ENCODE data around the gene CCDC82. TPM values are rescaled to one million over a fixed set of nuclear protein-coding genes. Genes with fewer than 3 reads are reported as not detected.
A peak's percentile ranks its signal among the peaks of the same experiment; 100 is the strongest.

Gene CCDC82
- total RNA-seq, 1 donor from 2014 or later = 35.4 TPM

- peaks cover 26% of the 10 kb centered on the region for H3K36me3 Mint-ChIP-seq (ENCODE audit: low read depth)
- H3K27ac Mint-ChIP-seq = no peak overlapping the region
- no peak for DNase-seq (ENCODE audit: low spot score)
- no peaks in the 10 kb centered on the region for H3K27me3 Mint-ChIP-seq (ENCODE audit: low read depth)
- H3K4me3 Mint-ChIP-seq (ENCODE audit: low read depth) = peak overlapping the region; percentile 31
- peaks cover 44% of the 10 kb centered on the region for H3K4me1 Mint-ChIP-seq (ENCODE audit: low read depth)
- H3K9me3 Mint-ChIP-seq = peaks cover 3% of the 10 kb centered on the region
- intact Hi-C loops (cut with micrococcal nuclease) = loop anchor here (2.0 to 5.0 kb wide), 4 partner anchors 135 to 1160 kb away; partner anchors contain the start of gene SESN3
Observed at GRCh38 chr11:96391698-96392307, 2.1 kb upstream of the CCDC82 start.

- Mint-ChIP-seq H3K4me1 (ENCODE audit: low read depth) (peaks cover 47% of the 10 kb centered on the region), H3K36me3 (ENCODE audit: low read depth) (peaks cover 32% of the 10 kb centered on the region), H3K9me3 (peaks cover 3% of the 10 kb centered on the region), H3K27me3 (ENCODE audit: low read depth) (no peaks in the 10 kb centered on the region), H3K4me3 (ENCODE audit: low read depth) (peak overlapping the region; percentile 94), H3K27ac (peak overlapping the region; percentile 86)
- no peak for DNase-seq (ENCODE audit: low spot score)
- intact Hi-C loops (cut with micrococcal nuclease) = loop anchor here (1.0 to 5.0 kb wide), 3 partner anchors 133 to 1158 kb away; partner anchors contain the start of genes MTMR2 and SESN3
Observed at GRCh38 chr11:96390488-96390792, 728 bp upstream of the CCDC82 start.

GRCh38 chr11:96388891-96389719, 607 bp downstream of the CCDC82 start:
- H3K36me3 Mint-ChIP-seq (ENCODE audit: low read depth) = peaks cover 42% of the 10 kb centered on the region
- intact Hi-C loops (cut with micrococcal nuclease) = loop anchor here (1.0 to 2.0 kb wide), 4 partner anchors 14 to 600 kb away; partner anchors contain the start of genes FAM76B and MAML2
- peak overlapping the region; percentile 94 for H3K4me3 Mint-ChIP-seq (ENCODE audit: low read depth)
- H3K9me3 Mint-ChIP-seq = peaks cover 3% of the 10 kb centered on the region
- no peaks in the 10 kb centered on the region for H3K27me3 Mint-ChIP-seq (ENCODE audit: low read depth)
- DNase-seq (ENCODE audit: low spot score) = no peak
- peaks cover 53% of the 10 kb centered on the region for H3K4me1 Mint-ChIP-seq (ENCODE audit: low read depth)
- peak overlapping the region; percentile 86 for H3K27ac Mint-ChIP-seq

GRCh38 chr11:96385187-96385586, 4.5 kb downstream of the CCDC82 start:
- intact Hi-C loops (cut with micrococcal nuclease) = no loop called here
- Mint-ChIP-seq H3K9me3 (no peaks in the 10 kb centered on the region), H3K36me3 (ENCODE audit: low read depth) (peaks cover 44% of the 10 kb centered on the region), H3K4me1 (ENCODE audit: low read depth) (peaks cover 42% of the 10 kb centered on the region), H3K27ac (peak overlapping the region; percentile 13), H3K27me3 (ENCODE audit: low read depth) (no peaks in the 10 kb centered on the region), H3K4me3 (ENCODE audit: low read depth) (no peak overlapping the region)
- no peak for DNase-seq (ENCODE audit: low spot score)

GRCh38 chr11:96384156-96384555, 5.6 kb downstream of the CCDC82 start:
- H3K36me3 Mint-ChIP-seq (ENCODE audit: low read depth) = peaks cover 51% of the 10 kb centered on the region
- peaks cover 45% of the 10 kb centered on the region for H3K4me1 Mint-ChIP-seq (ENCODE audit: low read depth)
- DNase-seq (ENCODE audit: low spot score) = no peak
- peak overlapping the region; percentile 47 for H3K4me3 Mint-ChIP-seq (ENCODE audit: low read depth)
- intact Hi-C loops (cut with micrococcal nuclease) = no loop called here
- no peaks in the 10 kb centered on the region for H3K9me3 Mint-ChIP-seq
- H3K27me3 Mint-ChIP-seq (ENCODE audit: low read depth) = no peaks in the 10 kb centered on the region
- peak overlapping the region; percentile 20 for H3K27ac Mint-ChIP-seq

GRCh38 chr11:96376796-96377195, 12.9 kb downstream of the CCDC82 start:
- intact Hi-C loops (cut with micrococcal nuclease) = no loop called here
- Mint-ChIP-seq H3K9me3 (no peaks in the 10 kb centered on the region), H3K4me1 (ENCODE audit: low read depth) (peaks cover 9% of the 10 kb centered on the region), H3K4me3 (ENCODE audit: low read depth) (no peak overlapping the region), H3K27me3 (ENCODE audit: low read depth) (no peaks in the 10 kb centered on the region), H3K27ac (no peak overlapping the region), H3K36me3 (ENCODE audit: low read depth) (peaks cover 35% of the 10 kb centered on the region)
- no peak for DNase-seq (ENCODE audit: low spot score)

- no peaks in the 10 kb centered on the region for H3K9me3 Mint-ChIP-seq
- no peak overlapping the region for H3K4me3 Mint-ChIP-seq (ENCODE audit: low read depth)
- no peaks in the 10 kb centered on the region for H3K27me3 Mint-ChIP-seq (ENCODE audit: low read depth)
- H3K36me3 Mint-ChIP-seq (ENCODE audit: low read depth) = peaks cover 38% of the 10 kb centered on the region
- DNase-seq (ENCODE audit: low spot score) = no peak
- H3K4me1 Mint-ChIP-seq (ENCODE audit: low read depth) = peaks cover 4% of the 10 kb centered on the region
- H3K27ac Mint-ChIP-seq = no peak overlapping the region
- intact Hi-C loops (cut with micrococcal nuclease) = loop anchor here (2.0 kb wide), 1 partner anchor 15 kb away; the partner anchor contains the start of gene CCDC82
Observed at GRCh38 chr11:96373826-96374225, 15.9 kb downstream of the CCDC82 start.

- Mint-ChIP-seq H3K36me3 (ENCODE audit: low read depth) (peaks cover 46% of the 10 kb centered on the region), H3K27me3 (ENCODE audit: low read depth) (no peaks in the 10 kb centered on the region), H3K4me1 (ENCODE audit: low read depth) (no peaks in the 10 kb centered on the region), H3K27ac (no peak overlapping the region), H3K9me3 (no peaks in the 10 kb centered on the region), H3K4me3 (ENCODE audit: low read depth) (no peak overlapping the region)
- intact Hi-C loops (cut with micrococcal nuclease) = no loop called here
- DNase-seq (ENCODE audit: low spot score) = no peak
Observed at GRCh38 chr11:96367342-96367741, 22.4 kb downstream of the CCDC82 start.

GRCh38 chr11:96366024-96366423, 23.7 kb downstream of the CCDC82 start:
- no peaks in the 10 kb centered on the region for H3K27me3 Mint-ChIP-seq (ENCODE audit: low read depth)
- H3K9me3 Mint-ChIP-seq = no peaks in the 10 kb centered on the region
- peaks cover 4% of the 10 kb centered on the region for H3K4me1 Mint-ChIP-seq (ENCODE audit: low read depth)
- no peak for DNase-seq (ENCODE audit: low spot score)
- H3K36me3 Mint-ChIP-seq (ENCODE audit: low read depth) = peaks cover 46% of the 10 kb centered on the region
- intact Hi-C loops (cut with micrococcal nuclease) = no loop called here
- no peak overlapping the region for H3K27ac Mint-ChIP-seq
- H3K4me3 Mint-ChIP-seq (ENCODE audit: low read depth) = no peak overlapping the region

- intact Hi-C loops (cut with micrococcal nuclease) = no loop called here
- no peak overlapping the region for H3K4me3 Mint-ChIP-seq (ENCODE audit: low read depth)
- no peaks in the 10 kb centered on the region for H3K27me3 Mint-ChIP-seq (ENCODE audit: low read depth)
- H3K9me3 Mint-ChIP-seq = no peaks in the 10 kb centered on the region
- H3K4me1 Mint-ChIP-seq (ENCODE audit: low read depth) = peaks cover 4% of the 10 kb centered on the region
- H3K36me3 Mint-ChIP-seq (ENCODE audit: low read depth) = peaks cover 45% of the 10 kb centered on the region
- no peak for DNase-seq (ENCODE audit: low spot score)
- no peak overlapping the region for H3K27ac Mint-ChIP-seq
Observed at GRCh38 chr11:96365493-96365892, 24.2 kb downstream of the CCDC82 start.

- intact Hi-C loops (cut with micrococcal nuclease) = no loop called here
- peaks cover 26% of the 10 kb centered on the region for H3K4me1 Mint-ChIP-seq (ENCODE audit: low read depth)
- no peaks in the 10 kb centered on the region for H3K9me3 Mint-ChIP-seq
Observed at GRCh38 chr11:96361778-96362177, 27.9 kb downstream of the CCDC82 start.

GRCh38 chr11:96358321-96358720, 31.4 kb downstream of the CCDC82 start:
- no peak overlapping the region for H3K4me3 Mint-ChIP-seq (ENCODE audit: low read depth)
- H3K4me1 Mint-ChIP-seq (ENCODE audit: low read depth) = peaks cover 32% of the 10 kb centered on the region
- no peaks in the 10 kb centered on the region for H3K9me3 Mint-ChIP-seq
- no peaks in the 10 kb centered on the region for H3K27me3 Mint-ChIP-seq (ENCODE audit: low read depth)
- H3K27ac Mint-ChIP-seq = peak overlapping the region; percentile 40
- intact Hi-C loops (cut with micrococcal nuclease) = no loop called here
- peaks cover 76% of the 10 kb centered on the region for H3K36me3 Mint-ChIP-seq (ENCODE audit: low read depth)
- DNase-seq (ENCODE audit: low spot score) = no peak

More at GRCh38 chr11:96361778-96362177, 27.9 kb downstream of the CCDC82 start:
- Mint-ChIP-seq H3K4me3 (ENCODE audit: low read depth) (no peak overlapping the region), H3K36me3 (ENCODE audit: low read depth) (peaks cover 48% of the 10 kb centered on the region), H3K27me3 (ENCODE audit: low read depth) (no peaks in the 10 kb centered on the region), H3K27ac (no peak overlapping the region)
- DNase-seq (ENCODE audit: low spot score) = no peak

GRCh38 chr11:96357794-96358193, 31.9 kb downstream of the CCDC82 start:
- no peak overlapping the region for H3K4me3 Mint-ChIP-seq (ENCODE audit: low read depth)
- intact Hi-C loops (cut with micrococcal nuclease) = no loop called here
- H3K36me3 Mint-ChIP-seq (ENCODE audit: low read depth) = peaks cover 73% of the 10 kb centered on the region
- peak overlapping the region; percentile 40 for H3K27ac Mint-ChIP-seq
- no peaks in the 10 kb centered on the region for H3K9me3 Mint-ChIP-seq
- no peaks in the 10 kb centered on the region for H3K27me3 Mint-ChIP-seq (ENCODE audit: low read depth)
- DNase-seq (ENCODE audit: low spot score) = no peak
- H3K4me1 Mint-ChIP-seq (ENCODE audit: low read depth) = peaks cover 32% of the 10 kb centered on the region

Data from activated T-helper 2 cell treated with anti-CD3 and anti-CD28 coated beads, Interferon-gamma antibody, Interleukin-2, Interleukin-4, amounts not matched to agents 10 μg/mL and 5 μg/mL and 100 μg/mL, durations not matched to agents 14 hours and 24 hours and 36 hours (primary cell).